PFSK-1 (cell line): ENCODE data around the gene RALGAPB.

Source experiments
- FOXP2 ChIP-seq: optimal IDR thresholded peaks from 2 replicates; pipeline ENCODE3; 2011; ENCODE audit warnings: borderline replicate concordance, control low read depth, inconsistent platforms; ENCODE audit not compliant: insufficient read depth; ENCODE audit errors: extremely low read length, extremely low read depth
- POLR2AphosphoS5 ChIP-seq: IDR thresholded peaks from 2 replicates; pipeline ENCODE4 v1.6.1; 2012; ENCODE audit warnings: low read depth, mild to moderate bottlenecking, control low read depth, low read length, moderate library complexity
- REST ChIP-seq, 2 experiments: IDR thresholded peaks; 2 replicates each; pipeline versions ENCODE4 v1.6.1 to v1.8.0; 2011 to 2012; ENCODE audit warnings: low read depth in 2 of 2, low read length in 2 of 2, control low read depth in 1 of 2, inconsistent platforms in 1 of 2, mild to moderate bottlenecking in 1 of 2, moderate library complexity in 1 of 2; ENCODE audit not compliant: insufficient read depth in 1 of 2
- SIN3A ChIP-seq: IDR thresholded peaks from 2 replicates; pipeline ENCODE4 v1.6.1; 2012; ENCODE audit warnings: mild to moderate bottlenecking, low read length, moderate library complexity, borderline replicate concordance; ENCODE audit not compliant: insufficient read depth
- TAF1 ChIP-seq: IDR thresholded peaks from 2 replicates; pipeline ENCODE4 v1.6.1; 2012; ENCODE audit warnings: low read length, control low read depth, borderline replicate concordance; ENCODE audit not compliant: insufficient read depth

RALGAPB gene

GRCh38 chr20:38590676-38591473 is 118.2 kb downstream of the RALGAPB start:
- no peak for TF ChIP-seq FOXP2

GRCh38 chr20:38591474-38592410 is 119.1 kb downstream of the RALGAPB start:
- TF ChIP-seq SIN3A (no peak), POLR2AphosphoS5 (no peak), REST (IDR thresholded peaks at IDR 0.05; ENCODE audit: insufficient read depth in 1 of 2, low read depth in 2 of 2, low read length in 2 of 2) (no peak), TAF1 (no peak), FOXP2 (no peak)

- no peak for TF ChIP-seq SIN3A
- TF ChIP-seq TAF1: no peak
- TF ChIP-seq REST (IDR thresholded peaks at IDR 0.05; ENCODE audit: insufficient read depth in 1 of 2, low read depth in 2 of 2, low read length in 2 of 2): no peak
- TF ChIP-seq FOXP2: no peak
- TF ChIP-seq POLR2AphosphoS5: no peak
Measured at GRCh38 chr20:38599410-38599882, 126.8 kb downstream of the RALGAPB start.

DNA sequence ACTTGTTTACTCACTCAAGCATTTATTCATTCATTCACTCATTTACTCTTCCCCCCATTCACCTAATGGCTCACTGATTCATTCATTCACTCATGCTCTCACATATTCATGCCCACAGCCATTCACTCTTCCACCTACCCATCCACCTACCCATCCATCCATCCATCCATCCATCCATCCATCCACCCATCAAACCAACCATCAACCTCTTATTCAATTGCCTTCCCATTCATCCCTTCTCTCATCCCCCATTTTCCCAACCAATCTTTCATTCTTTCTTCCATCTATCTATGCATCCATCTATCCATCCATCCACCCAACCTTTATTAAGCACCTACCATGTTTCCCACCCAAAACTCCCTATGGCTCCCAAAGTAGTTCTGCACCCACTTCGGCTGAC is 127.4 kb downstream of the RALGAPB start:
- TF ChIP-seq REST (IDR thresholded peaks at IDR 0.05; ENCODE audit: insufficient read depth in 1 of 2, low read depth in 2 of 2, low read length in 2 of 2) (no peak), FOXP2 (no peak), SIN3A (no peak), POLR2AphosphoS5 (no peak), TAF1 (no peak)
